Suprapubic skin (tissue), 4 donors: ENCODE results near the gene FOXN3. TPM values are rescaled to one million over a fixed set of nuclear protein-coding genes. Genes with fewer than 3 reads are reported as not detected.

Experiments used
- DNase-seq, 2 donors: peaks; one replicate each; pipeline ENCODE4 v3.0.0-alpha.2; 2019; ENCODE audit warnings: low spot score in 2 of 2
- H3K27ac ChIP-seq: fragments of 200-600 bp; sonication (generic); one replicate; pipeline ENCODE4 v1.5.1; 2019
- H3K27me3 ChIP-seq: fragments of 200-600 bp; sonication (generic); one replicate; pipeline ENCODE4 v1.5.1; 2019
- H3K36me3 ChIP-seq: fragments of 200-600 bp; sonication (generic); one replicate; pipeline ENCODE4 v1.5.1; 2019
- H3K4me1 ChIP-seq: fragments of 200-600 bp; sonication (generic); one replicate; pipeline ENCODE4 v1.5.1; 2019
- H3K4me3 ChIP-seq: fragments of 200-600 bp; sonication (generic); one replicate; pipeline ENCODE4 v1.5.1; 2019; ENCODE audit warnings: mild to moderate bottlenecking
- H3K9me3 ChIP-seq: fragments of 200-600 bp; sonication (generic); one replicate; pipeline ENCODE4 v1.5.1; 2019
- EP300 ChIP-seq: sonication (generic); formaldehyde crosslinking; IDR thresholded peaks from one replicate; pipeline ENCODE4 v1.6.1; 2017; ENCODE audit warnings: antibody characterized with exemption
- POLR2A ChIP-seq, 2 donors: fragments of 450-650 bp; IDR thresholded peaks; one replicate each; pipeline ENCODE4 v1.6.1; 2017; ENCODE audit warnings: antibody characterized with exemption in 2 of 2, mild to moderate bottlenecking in 2 of 2, moderate library complexity in 2 of 2
- POLR2AphosphoS5 ChIP-seq, 3 donors: sonication (generic); formaldehyde crosslinking; IDR thresholded peaks; one replicate each; pipeline ENCODE4 v1.6.1; 2017; ENCODE audit warnings: antibody characterized with exemption in 3 of 3
- WGBS: methylation state at CpG from one replicate; pipeline ENCODE4 v1.1.5; 2018; 5-methylcytosine and 5-hydroxymethylcytosine counted together
- total RNA-seq, 4 donors: library from RNA; depleted of rRNA; stranded (reverse); fragments of >200 nt; gene quantifications; one replicate each; pipeline ENCODE4 v1.1.0, GENCODE V29; 2016
- TF ChIP-seq, protein P1 (sequence below), 2 donors: fragments of 200-600 bp in 1 of 2; fragments of 450-650 bp in 1 of 2; sonication (generic) in 1 of 2; IDR thresholded peaks; one replicate each; pipeline ENCODE4 v1.5.1; 2016 to 2019; ENCODE audit warnings: antibody characterized with exemption in 2 of 2, mild to moderate bottlenecking in 1 of 2, moderate library complexity in 1 of 2

The FOXN3 gene
- total RNA-seq, 4 donors from 2014 or later = 117 to 272 (median 172) TPM

DNA sequence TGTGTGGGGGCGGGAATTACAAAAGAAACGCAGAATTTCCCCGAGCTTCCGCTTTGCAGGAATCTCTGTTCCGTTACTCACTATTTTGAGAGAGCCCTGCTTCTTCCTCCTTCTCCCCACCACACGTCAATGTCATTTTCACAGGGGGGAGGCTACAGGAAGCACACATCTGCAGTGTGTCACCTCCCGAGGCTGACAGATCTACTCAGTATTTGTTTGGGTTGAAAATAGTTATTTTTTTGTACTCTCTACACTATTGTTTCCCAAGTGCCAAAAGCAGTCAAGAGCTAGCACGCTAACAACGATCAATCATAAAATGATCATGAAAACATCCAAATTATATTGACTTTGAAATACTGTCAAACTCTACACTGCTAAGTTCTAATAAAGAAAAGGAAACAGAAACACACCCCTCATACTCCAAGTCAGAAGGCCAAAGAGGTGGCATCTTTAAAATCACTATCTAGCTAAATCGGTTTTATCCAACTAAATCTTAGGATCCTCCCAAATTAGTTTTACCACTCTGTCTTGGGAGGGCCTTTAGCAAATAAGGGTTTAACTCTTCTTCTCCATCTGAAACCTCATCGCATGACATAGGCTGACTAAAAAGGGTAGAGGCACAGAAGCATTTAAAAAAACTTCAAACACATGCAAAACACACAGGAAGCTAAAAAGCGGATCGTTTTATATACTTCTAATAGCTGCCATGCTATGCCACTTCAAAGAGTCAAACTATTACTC is 51.8 kb downstream of the FOXN3 start:
- Histone ChIP-seq H3K9me3 (no peaks in the 10 kb centered on the region), H3K4me3 (no peak overlapping the region), H3K36me3 (no peaks in the 10 kb centered on the region), H3K4me1 (peaks cover 42% of the 10 kb centered on the region), H3K27ac (no peak overlapping the region), H3K27me3 (no peaks in the 10 kb centered on the region)
- TF ChIP-seq POLR2A (IDR thresholded peaks at IDR 0.05) = no peak
- TF ChIP-seq POLR2AphosphoS5 (IDR thresholded peaks at IDR 0.05) = no peak
- TF ChIP-seq, protein P1, sequence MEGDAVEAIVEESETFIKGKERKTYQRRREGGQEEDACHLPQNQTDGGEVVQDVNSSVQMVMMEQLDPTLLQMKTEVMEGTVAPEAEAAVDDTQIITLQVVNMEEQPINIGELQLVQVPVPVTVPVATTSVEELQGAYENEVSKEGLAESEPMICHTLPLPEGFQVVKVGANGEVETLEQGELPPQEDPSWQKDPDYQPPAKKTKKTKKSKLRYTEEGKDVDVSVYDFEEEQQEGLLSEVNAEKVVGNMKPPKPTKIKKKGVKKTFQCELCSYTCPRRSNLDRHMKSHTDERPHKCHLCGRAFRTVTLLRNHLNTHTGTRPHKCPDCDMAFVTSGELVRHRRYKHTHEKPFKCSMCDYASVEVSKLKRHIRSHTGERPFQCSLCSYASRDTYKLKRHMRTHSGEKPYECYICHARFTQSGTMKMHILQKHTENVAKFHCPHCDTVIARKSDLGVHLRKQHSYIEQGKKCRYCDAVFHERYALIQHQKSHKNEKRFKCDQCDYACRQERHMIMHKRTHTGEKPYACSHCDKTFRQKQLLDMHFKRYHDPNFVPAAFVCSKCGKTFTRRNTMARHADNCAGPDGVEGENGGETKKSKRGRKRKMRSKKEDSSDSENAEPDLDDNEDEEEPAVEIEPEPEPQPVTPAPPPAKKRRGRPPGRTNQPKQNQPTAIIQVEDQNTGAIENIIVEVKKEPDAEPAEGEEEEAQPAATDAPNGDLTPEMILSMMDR (IDR thresholded peaks at IDR 0.05) = no peak
- TF ChIP-seq EP300 = no peak
- DNase-seq = no peak
- 70% methylated on average over 13 of the region's 13 CpGs for WGBS

DNA sequence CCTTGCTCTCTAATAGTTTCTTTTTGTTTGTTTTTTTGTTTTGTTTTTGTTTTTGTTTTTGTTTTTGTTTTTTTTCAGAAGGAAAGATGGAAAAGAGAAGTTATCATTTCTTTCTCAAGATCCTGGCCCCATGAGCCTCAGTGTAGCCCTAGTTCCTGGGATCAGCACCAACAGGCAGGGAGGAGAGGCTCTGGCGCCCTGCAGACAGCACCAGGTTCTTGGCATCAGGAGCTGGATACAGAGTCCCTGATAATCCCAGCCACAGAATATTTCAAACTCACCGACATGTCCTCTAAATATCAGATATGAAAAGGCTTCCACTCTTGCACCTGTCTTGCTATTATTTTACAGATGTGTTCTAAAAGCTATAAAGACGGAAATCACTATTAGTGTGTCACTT is 52.7 kb downstream of the FOXN3 start:
- 66% methylated on average over 3 of the region's 3 CpGs for WGBS
- DNase-seq = no peak

DNA sequence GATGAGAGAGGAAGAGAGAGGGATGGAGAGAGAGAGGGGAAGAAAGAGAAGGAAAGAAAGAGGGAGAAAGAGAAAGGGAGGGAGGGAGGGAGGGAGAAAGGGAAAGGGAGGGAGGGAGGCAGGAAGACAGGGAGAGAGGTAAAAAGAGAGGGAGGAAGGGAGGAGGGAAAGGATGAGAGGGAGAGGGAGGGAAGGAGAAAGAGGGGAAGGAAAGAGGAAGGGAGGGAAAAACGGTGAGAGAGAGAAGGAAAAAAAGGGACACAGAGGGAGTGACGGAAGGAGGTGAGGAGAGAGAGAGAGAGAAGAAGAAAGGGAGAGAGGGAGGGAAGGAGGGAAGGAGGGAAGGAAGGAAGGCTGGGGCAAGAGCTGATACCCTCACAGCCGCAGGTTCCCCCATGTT is 56.8 kb downstream of the FOXN3 start:
- Histone ChIP-seq H3K27ac (no peak overlapping the region), H3K4me3 (no peak overlapping the region), H3K4me1 (peaks cover 25% of the 10 kb centered on the region), H3K36me3 (no peaks in the 10 kb centered on the region), H3K9me3 (no peaks in the 10 kb centered on the region), H3K27me3 (no peaks in the 10 kb centered on the region)
- 79% methylated on average over 3 of the region's 3 CpGs for WGBS
- DNase-seq = no peak
- TF ChIP-seq, protein P1 (IDR thresholded peaks at IDR 0.05) = no peak
- TF ChIP-seq POLR2A (IDR thresholded peaks at IDR 0.05) (no peak), POLR2AphosphoS5 (IDR thresholded peaks at IDR 0.05) (no peak), EP300 (no peak)

More for the DNA sequence above, 52.7 kb downstream of the FOXN3 start:
- Histone ChIP-seq H3K4me3 (no peak overlapping the region), H3K36me3 (no peaks in the 10 kb centered on the region), H3K27ac (no peak overlapping the region), H3K27me3 (no peaks in the 10 kb centered on the region), H3K9me3 (no peaks in the 10 kb centered on the region), H3K4me1 (peaks cover 47% of the 10 kb centered on the region)
- TF ChIP-seq EP300 = no peak
- TF ChIP-seq, protein P1 (IDR thresholded peaks at IDR 0.05) = no peak
- no peak for TF ChIP-seq POLR2AphosphoS5 (IDR thresholded peaks at IDR 0.05)
- no peak for TF ChIP-seq POLR2A (IDR thresholded peaks at IDR 0.05)

DNA sequence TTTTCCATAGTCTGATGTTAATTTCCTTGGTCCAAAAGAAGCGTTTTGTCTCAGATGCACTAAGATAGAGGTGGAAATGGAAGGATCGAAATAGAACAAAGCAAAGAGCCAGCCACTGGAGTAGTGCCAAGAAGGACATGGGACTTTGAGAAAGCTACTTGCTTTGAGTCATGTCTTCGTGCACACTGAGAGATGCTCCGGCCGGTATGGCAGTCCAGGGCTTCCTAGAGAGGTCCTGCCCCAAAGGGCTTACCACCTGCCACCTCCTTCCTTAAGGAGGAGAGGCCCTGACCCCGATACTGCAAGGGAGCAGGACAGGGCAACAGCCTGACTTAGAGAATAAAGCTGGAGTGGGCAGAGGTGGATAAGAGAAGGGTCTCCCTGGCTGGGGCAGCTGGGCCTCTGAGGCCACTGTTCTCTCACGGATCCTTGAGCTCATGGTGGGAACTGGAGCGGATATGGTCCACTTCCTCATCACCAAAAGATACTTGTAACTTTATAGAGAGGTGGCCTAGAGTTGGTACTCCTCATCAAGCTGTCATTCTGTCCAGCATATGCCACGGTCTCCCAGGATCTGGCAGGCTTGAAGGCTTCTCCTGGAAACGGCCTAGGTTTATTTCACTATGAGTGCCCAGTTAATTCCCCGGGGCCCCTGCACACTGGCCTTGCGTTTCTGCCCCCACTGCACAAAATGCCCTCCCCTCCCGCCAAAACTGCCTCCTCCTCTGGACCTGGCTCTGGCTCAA is 57.4 kb downstream of the FOXN3 start:
- no peak overlapping the region for H3K27ac ChIP-seq
- no peak for TF ChIP-seq POLR2A (IDR thresholded peaks at IDR 0.05)
- no peak for TF ChIP-seq POLR2AphosphoS5 (IDR thresholded peaks at IDR 0.05)
- TF ChIP-seq, protein P1 (IDR thresholded peaks at IDR 0.05) = no peak
- no peak for TF ChIP-seq EP300
- no peaks in the 10 kb centered on the region for H3K27me3 ChIP-seq
- H3K4me1 ChIP-seq = peaks cover 21% of the 10 kb centered on the region
- H3K36me3 ChIP-seq = no peaks in the 10 kb centered on the region
- H3K4me3 ChIP-seq = no peak overlapping the region
- H3K9me3 ChIP-seq = no peaks in the 10 kb centered on the region
- WGBS = 56% methylated on average over 13 of the region's 13 CpGs
- DNase-seq = no peak

DNA sequence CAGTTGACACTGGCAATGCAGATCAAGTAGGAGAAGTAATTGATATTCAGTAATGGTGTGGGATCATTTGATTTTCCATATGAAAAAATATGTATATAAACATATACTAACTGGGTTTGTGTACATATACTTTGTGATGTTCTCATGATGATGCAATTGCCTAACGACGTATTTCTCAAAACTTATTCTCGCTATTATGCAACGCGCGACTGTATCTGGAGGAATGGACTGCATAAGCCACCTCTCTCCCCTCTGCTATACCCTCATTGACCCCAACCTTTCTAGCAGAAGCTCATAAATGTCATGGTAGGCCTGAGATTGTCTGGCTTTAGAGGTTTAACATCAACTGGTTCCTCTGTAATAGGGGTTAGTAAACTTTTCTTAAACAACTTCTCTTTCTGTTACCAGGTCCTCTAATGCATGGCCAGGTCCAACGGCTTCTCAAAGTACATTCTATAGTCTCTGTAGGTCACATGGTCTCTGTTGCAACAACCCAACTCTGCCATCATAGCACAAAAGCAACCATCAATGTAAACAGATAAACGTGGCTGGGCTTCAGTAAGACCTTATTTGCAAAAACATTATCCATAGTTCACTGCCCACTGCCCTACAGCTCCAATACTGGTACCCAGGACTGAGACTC is 59.3 kb downstream of the FOXN3 start:
- no peaks in the 10 kb centered on the region for H3K27me3 ChIP-seq
- H3K4me1 ChIP-seq = peaks cover 7% of the 10 kb centered on the region
- TF ChIP-seq, protein P1 (IDR thresholded peaks at IDR 0.05) = no peak
- H3K27ac ChIP-seq = no peak overlapping the region
- H3K36me3 ChIP-seq = no peaks in the 10 kb centered on the region
- no peaks in the 10 kb centered on the region for H3K9me3 ChIP-seq
- no peak for DNase-seq
- no peak overlapping the region for H3K4me3 ChIP-seq
- WGBS = 79% methylated on average over 8 of the region's 8 CpGs
